GM23248 (cell line): ENCODE results near the gene AMD1. TPM values are rescaled to one million over a fixed set of nuclear protein-coding genes. Genes with fewer than 3 reads are reported as not detected.

Experiments
- DNase-seq: peaks from one replicate; pipeline ENCODE4 v3.0.0-alpha.2; 2015
- H2AFZ ChIP-seq: fragments of 200-600 bp; sonication (generic); 2 replicates; pipeline ENCODE4 v1.6.1; 2016; ENCODE audit warnings: antibody characterized with exemption
- H3F3A ChIP-seq: fragments of 200-600 bp; sonication (generic); 2 replicates; pipeline ENCODE4 v1.6.1; 2016; ENCODE audit warnings: mild to moderate bottlenecking, antibody characterized with exemption, mixed run types; ENCODE audit not compliant: insufficient read depth
- H3K27ac ChIP-seq: fragments of 200-600 bp; sonication (generic); 2 replicates; pipeline ENCODE4 v1.5.1; 2016; ENCODE audit warnings: mild to moderate bottlenecking
- H3K27me3 ChIP-seq: fragments of 200-600 bp; sonication (generic); replicated peaks from 2 replicates; pipeline ENCODE4 v1.6.1; 2016; ENCODE audit warnings: mild to moderate bottlenecking; ENCODE audit not compliant: insufficient read depth
- H3K36me3 ChIP-seq: fragments of 200-600 bp; sonication (generic); 2 replicates; pipeline ENCODE4 v1.6.1; 2016; ENCODE audit warnings: low read depth, mild to moderate bottlenecking
- H3K4me1 ChIP-seq: fragments of 200-600 bp; sonication (generic); 2 replicates; pipeline ENCODE4 v1.6.1; 2016; ENCODE audit warnings: mild to moderate bottlenecking; ENCODE audit not compliant: insufficient read depth
- H3K4me2 ChIP-seq: fragments of 200-600 bp; sonication (generic); one replicate; pipeline ENCODE4 v1.6.1; 2016; ENCODE audit warnings: mild to moderate bottlenecking; ENCODE audit not compliant: unreplicated experiment
- H3K4me3 ChIP-seq: fragments of 200-600 bp; sonication (generic); 2 replicates; pipeline ENCODE4 v1.5.1; 2016; ENCODE audit warnings: mild to moderate bottlenecking
- H3K79me2 ChIP-seq: fragments of 200-600 bp; sonication (generic); 2 replicates; pipeline ENCODE4 v1.6.1; 2016; ENCODE audit warnings: mild to moderate bottlenecking; ENCODE audit not compliant: insufficient read depth
- H3K9ac ChIP-seq: fragments of 200-600 bp; sonication (generic); 2 replicates; pipeline ENCODE4 v1.6.1; 2016; ENCODE audit warnings: mild to moderate bottlenecking
- H3K9me2 ChIP-seq: fragments of 200-600 bp; sonication (generic); 2 replicates; pipeline ENCODE4 v1.6.1; 2016; ENCODE audit warnings: mixed run types, mild to moderate bottlenecking, moderate library complexity; ENCODE audit not compliant: insufficient read depth
- H3K9me3 ChIP-seq: fragments of 200-600 bp; sonication (generic); one replicate; pipeline ENCODE4 v1.6.1; 2017; ENCODE audit warnings: low read depth
- H4K20me1 ChIP-seq: fragments of 200-600 bp; sonication (generic); 2 replicates; pipeline ENCODE4 v1.6.0; 2016; ENCODE audit not compliant: insufficient read depth
- EZH2 ChIP-seq: fragments of 200-600 bp; sonication (generic); IDR thresholded peaks from 2 replicates; pipeline ENCODE4 v1.6.1; 2018; ENCODE audit warnings: antibody characterized with exemption, mild to moderate bottlenecking; ENCODE audit not compliant: insufficient read depth, poor library complexity, severe bottlenecking
- EZH2phosphoT487 ChIP-seq: fragments of 200-600 bp; sonication (generic); IDR thresholded peaks from 2 replicates; pipeline ENCODE4 v1.6.1; 2018; ENCODE audit warnings: antibody characterized with exemption, moderate library complexity, mild to moderate bottlenecking, low read depth; ENCODE audit not compliant: insufficient read depth
- WGBS, 2 experiments: methylation state at CpG; one replicate each; pipeline ENCODE4 v1.1.6; 2015 to 2017; ENCODE audit warnings: low lambda C conversion rate in 2 of 2, low coverage in 1 of 2; ENCODE audit errors: missing lambda C conversion rate in 2 of 2; 5-methylcytosine and 5-hydroxymethylcytosine counted together
- in situ Hi-C: fragments of 300-500 bp; cut with MboI; formaldehyde crosslinking; loops from 2 replicates; pipeline ENCODE4 v1.15.0; 2020
- polyA plus RNA-seq: library from polyadenylated mRNA; unstranded; fragments of >200 nt; fragmentation: Nextera tagmentation; extraction: Ambion mirVana; gene quantifications from 2 replicates; pipeline ENCODE4 v1.2.1, GENCODE V29; 2016
- total RNA-seq: library from RNA; depleted of rRNA; stranded (reverse); fragments of >200 nt; shearing (Covaris generic); gene quantifications from 2 replicates; pipeline ENCODE4 v1.2.3, GENCODE V29; 2014

AMD1 gene
- total and polyA plus RNA-seq, 2 experiments from 2014 or later = 39.9 to 63.8 TPM

DNA sequence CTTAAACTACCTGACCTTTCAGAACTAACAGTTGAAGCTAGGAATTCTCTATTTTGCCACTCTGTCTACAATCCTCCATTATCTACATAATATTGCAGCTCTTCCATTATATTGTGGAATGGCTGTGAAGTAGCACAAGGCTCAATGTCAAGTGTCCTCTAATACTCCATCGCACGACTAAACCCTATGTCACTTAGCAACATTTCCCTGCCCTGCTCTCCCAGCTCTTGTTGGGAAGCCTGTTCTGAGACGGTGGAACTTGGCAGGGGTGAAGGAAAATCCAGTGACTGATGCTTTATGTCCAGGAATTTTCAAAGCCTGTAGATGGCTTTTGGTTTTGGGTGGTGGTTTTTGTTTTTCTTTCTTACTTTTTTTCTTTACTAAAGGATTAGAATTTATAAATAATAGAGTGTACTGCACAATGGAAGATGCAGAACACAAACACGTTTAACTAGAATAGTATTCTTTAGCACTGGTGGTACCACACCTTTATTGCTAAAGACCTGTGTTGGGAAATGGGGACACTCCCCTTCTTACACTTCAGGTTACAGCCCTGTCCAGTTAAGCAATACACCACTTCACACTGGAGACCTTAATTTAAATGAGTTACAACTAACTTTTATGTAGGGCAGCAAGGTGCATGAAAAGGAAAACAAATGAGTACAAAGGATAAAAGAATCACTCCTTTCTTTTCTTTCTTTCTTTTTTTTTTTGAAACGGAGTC lies 20.7 kb upstream of the AMD1 start:
- no peak for DNase-seq

DNA sequence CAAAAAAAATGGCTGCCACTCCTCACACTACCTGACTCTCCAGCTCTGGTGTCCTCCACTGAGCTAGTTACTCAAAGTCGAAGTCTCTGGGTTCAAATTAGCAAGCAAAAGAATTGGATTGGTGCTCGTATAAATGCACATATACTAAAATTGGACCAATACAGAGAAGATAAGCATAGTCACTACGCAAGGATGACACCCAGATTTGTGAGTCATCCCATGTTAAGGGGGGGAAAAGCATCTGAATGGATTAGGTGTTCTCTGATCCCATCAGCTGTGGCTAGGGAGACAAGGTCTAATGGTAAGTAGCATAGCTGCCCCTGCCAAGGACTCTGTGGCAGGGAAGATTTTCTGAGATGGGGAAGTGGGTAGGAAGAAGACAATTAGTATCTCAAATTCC lies 18.3 kb upstream of the AMD1 start:
- H3K27me3 ChIP-seq = no peaks in the 10 kb centered on the region
- no peaks in the 10 kb centered on the region for H3F3A ChIP-seq
- no peak overlapping the region for H3K9ac ChIP-seq
- 87% methylated on average over 3 of the region's 3 CpGs for WGBS, 2 experiments
- no peak for TF ChIP-seq EZH2
- TF ChIP-seq EZH2phosphoT487 = no peak
- no peaks in the 10 kb centered on the region for H3K36me3 ChIP-seq
- DNase-seq = no peak
- H3K9me2 ChIP-seq = no peaks in the 10 kb centered on the region
- H3K4me3 ChIP-seq = no peak overlapping the region
- no peak overlapping the region for H3K4me2 ChIP-seq
- no peaks in the 10 kb centered on the region for H3K9me3 ChIP-seq
- no peaks in the 10 kb centered on the region for H3K79me2 ChIP-seq
- in situ Hi-C loops = no loop called here
- no peak overlapping the region for H2AFZ ChIP-seq
- no peak overlapping the region for H3K27ac ChIP-seq
- H3K4me1 ChIP-seq = no peaks in the 10 kb centered on the region
- H4K20me1 ChIP-seq = no peaks in the 10 kb centered on the region

More for the DNA sequence above, 20.7 kb upstream of the AMD1 start:
- Histone ChIP-seq H3K27ac (no peak overlapping the region), H3K9me2 (no peaks in the 10 kb centered on the region), H3K4me2 (no peak overlapping the region), H3K9ac (no peak overlapping the region), H3K79me2 (no peaks in the 10 kb centered on the region), H3K4me3 (no peak overlapping the region), H3K36me3 (no peaks in the 10 kb centered on the region), H3K27me3 (no peaks in the 10 kb centered on the region), H3F3A (no peaks in the 10 kb centered on the region), H4K20me1 (no peaks in the 10 kb centered on the region), H2AFZ (no peak overlapping the region), H3K4me1 (no peaks in the 10 kb centered on the region), H3K9me3 (no peaks in the 10 kb centered on the region)
- TF ChIP-seq EZH2phosphoT487 = no peak
- TF ChIP-seq EZH2 = no peak
- WGBS, 2 experiments = 44 to 45% methylated on average over 5 of the region's 5 CpGs
- in situ Hi-C loops = no loop called here

DNA sequence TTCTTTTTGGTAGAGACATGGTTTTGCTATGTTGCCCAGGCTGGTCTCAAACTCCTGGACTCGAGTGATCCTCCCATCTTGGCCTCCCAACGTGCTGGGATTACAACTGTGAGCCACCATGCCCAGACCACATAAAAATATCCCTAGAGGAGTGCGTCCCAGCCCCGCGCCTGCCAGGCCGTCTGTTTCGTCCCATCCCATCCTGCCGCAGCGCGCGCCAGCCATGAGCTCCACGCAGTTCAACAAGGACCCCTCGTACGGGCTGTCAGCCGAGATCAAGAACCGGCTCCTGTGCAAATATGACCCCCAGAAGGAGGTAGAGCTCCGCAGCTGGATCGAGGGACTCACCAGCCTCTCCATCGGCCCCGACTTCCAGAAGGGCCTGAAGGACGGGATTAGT lies 16.6 kb upstream of the AMD1 start:
- WGBS, 2 experiments = 96 to 97% methylated on average over 20 to 21 of the region's 21 CpGs
- H3K4me3 ChIP-seq = no peak overlapping the region
- H3K27me3 ChIP-seq = no peaks in the 10 kb centered on the region
- H3K36me3 ChIP-seq = no peaks in the 10 kb centered on the region
- no peak overlapping the region for H3K27ac ChIP-seq
- no peaks in the 10 kb centered on the region for H3K9me2 ChIP-seq
- TF ChIP-seq EZH2 = no peak
- no peak for TF ChIP-seq EZH2phosphoT487
- no peaks in the 10 kb centered on the region for H3K4me1 ChIP-seq
- no peak overlapping the region for H3K9ac ChIP-seq
- no peaks in the 10 kb centered on the region for H4K20me1 ChIP-seq
- H3K4me2 ChIP-seq = no peak overlapping the region
- H3K9me3 ChIP-seq = no peaks in the 10 kb centered on the region
- H3F3A ChIP-seq = no peaks in the 10 kb centered on the region
- in situ Hi-C loops = no loop called here
- H3K79me2 ChIP-seq = no peaks in the 10 kb centered on the region
- no peak for DNase-seq
- no peak overlapping the region for H2AFZ ChIP-seq

DNA sequence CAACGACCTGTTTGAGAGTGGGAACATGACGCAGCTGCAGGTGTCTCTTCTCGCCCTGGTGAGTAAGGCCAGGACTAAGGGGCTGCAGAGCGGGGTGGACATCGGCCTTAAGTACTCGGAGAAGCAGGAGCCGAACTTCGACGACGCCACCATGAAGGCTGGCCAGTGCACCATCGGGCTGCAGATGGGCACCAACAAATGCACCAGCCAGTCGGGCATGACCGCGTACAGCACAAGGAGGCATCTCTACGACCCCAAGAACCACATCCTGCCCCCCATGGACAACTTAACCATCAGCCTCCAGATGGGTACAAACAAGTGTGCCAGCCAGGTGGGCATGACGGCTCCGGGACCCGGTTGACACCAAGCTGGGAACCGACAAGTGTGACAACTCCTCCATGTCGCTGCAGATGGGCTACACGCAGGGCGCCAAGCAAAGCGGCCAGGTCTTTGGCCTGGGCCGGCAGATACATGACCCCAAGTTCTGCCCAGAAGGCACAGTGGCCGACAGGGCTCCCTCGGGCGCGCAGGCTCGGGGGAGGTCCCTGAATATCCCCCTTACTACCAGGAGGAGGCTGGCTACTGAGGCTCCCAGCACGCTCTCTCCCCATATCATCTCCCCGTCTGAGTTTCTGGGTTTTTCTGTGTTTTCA lies 15.9 kb upstream of the AMD1 start:
- Histone ChIP-seq H3K4me2 (no peak overlapping the region), H3K79me2 (no peaks in the 10 kb centered on the region), H3K4me3 (no peak overlapping the region), H3K9me3 (no peaks in the 10 kb centered on the region), H3K9ac (no peak overlapping the region), H2AFZ (no peak overlapping the region), H3K27ac (no peak overlapping the region), H4K20me1 (no peaks in the 10 kb centered on the region), H3K9me2 (no peaks in the 10 kb centered on the region), H3K4me1 (no peaks in the 10 kb centered on the region), H3K36me3 (no peaks in the 10 kb centered on the region), H3F3A (no peaks in the 10 kb centered on the region), H3K27me3 (no peaks in the 10 kb centered on the region)
- TF ChIP-seq EZH2phosphoT487 (no peak), EZH2 (no peak)
- in situ Hi-C loops = no loop called here
- DNase-seq = no peak
- WGBS, 2 experiments = 88 to 89% methylated on average over 31 of the region's 31 CpGs
